Astrocyte of the spinal cord (primary cell): ENCODE data around the gene EEF1E1.
A peak's percentile ranks its signal among the peaks of the same experiment; 100 is the strongest.

ENCODE experiments used
- DNase-seq: peaks from one replicate; pipeline ENCODE4 v3.0.0; 2011; ENCODE audit warnings: low read depth, low spot score
- H3K4me3 ChIP-seq: 2 replicates; pipeline ENCODE4 v1.5.1; 2011; ENCODE audit warnings: low read depth, mild to moderate bottlenecking, low read length, moderate library complexity
- in situ Hi-C: cut with HindIII; loops from 2 replicates; pipeline ENCODE4 v1.10.0; 2017; ENCODE audit warnings: low sequenced_read_pairs
- TF ChIP-seq, protein P1 (sequence below): IDR thresholded peaks from 2 replicates; pipeline ENCODE4 v1.5.1; 2012; ENCODE audit warnings: low read depth, mild to moderate bottlenecking, low read length, inconsistent platforms

The EEF1E1 gene

DNA sequence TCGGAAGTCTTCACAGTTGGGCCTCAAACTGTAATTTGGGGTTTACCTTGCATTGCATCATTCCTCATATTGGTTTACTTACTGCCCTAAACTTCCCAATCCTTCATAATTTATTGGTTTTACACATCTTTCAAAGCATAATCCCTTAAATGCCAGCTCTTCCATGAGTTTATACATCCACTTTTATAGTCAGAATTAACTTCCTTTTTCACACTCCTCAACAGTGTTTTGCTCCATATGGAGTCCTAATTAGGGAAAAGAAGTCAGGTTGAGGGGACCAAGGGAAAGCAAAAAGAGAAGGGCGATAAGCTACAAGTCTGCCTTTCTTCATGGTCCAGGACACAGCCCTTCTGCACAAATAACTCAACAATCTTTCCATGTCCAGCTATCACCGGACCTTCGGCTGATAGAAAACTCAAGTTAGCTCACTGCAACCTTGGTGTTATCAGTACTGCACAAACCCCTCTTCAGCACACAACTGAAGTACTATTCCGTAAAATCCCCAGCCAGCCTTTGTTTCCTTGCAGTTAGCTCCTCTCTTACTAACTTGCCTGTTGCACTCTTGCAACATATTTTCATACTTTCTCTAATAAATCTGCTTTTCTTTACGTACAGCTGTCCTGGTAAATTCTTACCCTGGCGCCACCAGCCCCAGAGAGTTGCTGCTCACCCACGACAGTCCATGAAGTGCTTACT is 2.0 kb downstream of the EEF1E1 start:
- DNase-seq: no peak
- H3K4me3 ChIP-seq: no peak overlapping the region
- in situ Hi-C loops: no loop called here
- TF ChIP-seq, protein P1, sequence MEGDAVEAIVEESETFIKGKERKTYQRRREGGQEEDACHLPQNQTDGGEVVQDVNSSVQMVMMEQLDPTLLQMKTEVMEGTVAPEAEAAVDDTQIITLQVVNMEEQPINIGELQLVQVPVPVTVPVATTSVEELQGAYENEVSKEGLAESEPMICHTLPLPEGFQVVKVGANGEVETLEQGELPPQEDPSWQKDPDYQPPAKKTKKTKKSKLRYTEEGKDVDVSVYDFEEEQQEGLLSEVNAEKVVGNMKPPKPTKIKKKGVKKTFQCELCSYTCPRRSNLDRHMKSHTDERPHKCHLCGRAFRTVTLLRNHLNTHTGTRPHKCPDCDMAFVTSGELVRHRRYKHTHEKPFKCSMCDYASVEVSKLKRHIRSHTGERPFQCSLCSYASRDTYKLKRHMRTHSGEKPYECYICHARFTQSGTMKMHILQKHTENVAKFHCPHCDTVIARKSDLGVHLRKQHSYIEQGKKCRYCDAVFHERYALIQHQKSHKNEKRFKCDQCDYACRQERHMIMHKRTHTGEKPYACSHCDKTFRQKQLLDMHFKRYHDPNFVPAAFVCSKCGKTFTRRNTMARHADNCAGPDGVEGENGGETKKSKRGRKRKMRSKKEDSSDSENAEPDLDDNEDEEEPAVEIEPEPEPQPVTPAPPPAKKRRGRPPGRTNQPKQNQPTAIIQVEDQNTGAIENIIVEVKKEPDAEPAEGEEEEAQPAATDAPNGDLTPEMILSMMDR: no peak

DNA sequence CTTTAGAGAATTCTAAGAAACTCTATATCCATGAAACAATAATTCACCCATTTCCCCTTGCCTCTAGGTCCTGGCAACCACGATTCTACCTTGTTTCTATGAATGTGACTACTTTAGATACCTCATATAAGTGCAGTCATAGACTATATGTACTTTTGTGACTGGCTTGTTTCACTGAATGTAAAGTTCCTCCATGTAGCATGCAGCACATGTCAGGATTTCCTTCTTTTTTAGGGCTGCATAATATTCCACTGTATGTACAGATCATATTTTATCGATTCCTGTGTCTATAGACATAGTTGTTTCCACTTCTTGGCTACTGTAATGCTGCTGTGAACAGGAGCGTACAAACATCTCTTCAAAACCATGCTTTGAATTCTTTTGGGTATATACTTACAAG is 11.7 kb downstream of the EEF1E1 start:
- in situ Hi-C loops: no loop called here
- no peak overlapping the region for H3K4me3 ChIP-seq
- DNase-seq: no peak
- TF ChIP-seq, protein P1: no peak

DNA sequence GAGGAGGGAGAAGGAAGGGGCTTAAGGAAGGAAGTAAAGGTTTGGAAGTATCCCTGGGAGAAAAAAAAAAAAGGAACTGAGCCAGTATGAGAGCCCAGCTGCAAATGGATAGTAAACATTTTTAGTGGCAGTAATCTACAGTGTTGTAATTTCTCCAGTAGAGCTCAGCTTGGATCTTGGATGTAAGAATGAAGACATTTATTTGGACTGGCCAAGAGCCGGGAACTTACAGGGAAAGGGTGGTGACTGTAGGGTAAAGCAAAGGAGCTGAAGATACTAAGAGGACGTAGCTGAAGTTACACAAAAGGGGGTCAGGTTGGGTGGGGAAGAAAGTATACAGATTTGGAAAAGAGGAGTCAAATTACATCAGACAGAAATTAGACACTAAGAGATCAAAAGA is 13.5 kb downstream of the EEF1E1 start:
- TF ChIP-seq, protein P1: no peak
- H3K4me3 ChIP-seq: no peak overlapping the region
- peak; percentile 21 for DNase-seq
- in situ Hi-C loops: no loop called here

DNA sequence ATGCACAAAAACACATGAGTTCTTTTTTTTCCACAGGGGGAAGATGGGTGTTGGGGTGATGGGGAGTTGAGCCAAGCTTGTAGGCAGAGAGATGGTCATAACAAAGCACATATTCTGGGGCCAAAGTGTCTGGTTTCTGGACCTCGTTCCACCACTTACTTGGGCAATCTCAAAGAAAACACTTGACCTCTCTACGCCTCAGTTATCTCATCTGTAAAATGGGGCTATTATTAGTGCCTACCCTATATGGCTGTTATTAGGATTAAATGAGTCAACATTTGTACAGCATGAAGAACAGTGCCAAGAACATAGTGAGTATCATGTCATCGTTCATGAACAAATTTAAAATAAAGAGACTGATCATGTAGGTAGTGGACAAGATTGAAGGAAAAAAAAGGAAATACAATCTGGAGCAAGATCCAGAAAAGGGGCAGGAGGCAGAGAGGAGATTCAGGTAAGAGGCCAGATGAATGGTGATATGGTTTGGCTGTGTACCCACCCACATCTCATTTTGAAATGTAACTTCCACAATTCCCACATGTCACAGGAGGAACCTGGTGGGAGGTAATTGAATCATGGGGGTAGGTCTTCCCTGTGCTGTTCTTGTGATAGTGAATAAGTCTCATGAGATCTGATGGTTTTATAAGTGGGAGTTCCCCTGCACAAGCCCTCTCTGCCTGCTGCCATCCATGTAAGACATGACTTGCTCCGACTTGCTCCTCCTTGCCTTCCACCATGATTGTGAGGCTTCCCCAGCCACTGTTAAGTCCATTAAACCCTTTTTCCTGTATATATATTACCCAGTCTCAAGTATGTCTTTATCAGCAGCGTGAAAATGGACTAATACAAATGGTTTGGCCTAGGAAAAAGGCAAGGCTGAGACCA is 14.2 kb downstream of the EEF1E1 start:
- TF ChIP-seq, protein P1: no peak
- no peak overlapping the region for H3K4me3 ChIP-seq
- no peak for DNase-seq
- in situ Hi-C loops: no loop called here

DNA sequence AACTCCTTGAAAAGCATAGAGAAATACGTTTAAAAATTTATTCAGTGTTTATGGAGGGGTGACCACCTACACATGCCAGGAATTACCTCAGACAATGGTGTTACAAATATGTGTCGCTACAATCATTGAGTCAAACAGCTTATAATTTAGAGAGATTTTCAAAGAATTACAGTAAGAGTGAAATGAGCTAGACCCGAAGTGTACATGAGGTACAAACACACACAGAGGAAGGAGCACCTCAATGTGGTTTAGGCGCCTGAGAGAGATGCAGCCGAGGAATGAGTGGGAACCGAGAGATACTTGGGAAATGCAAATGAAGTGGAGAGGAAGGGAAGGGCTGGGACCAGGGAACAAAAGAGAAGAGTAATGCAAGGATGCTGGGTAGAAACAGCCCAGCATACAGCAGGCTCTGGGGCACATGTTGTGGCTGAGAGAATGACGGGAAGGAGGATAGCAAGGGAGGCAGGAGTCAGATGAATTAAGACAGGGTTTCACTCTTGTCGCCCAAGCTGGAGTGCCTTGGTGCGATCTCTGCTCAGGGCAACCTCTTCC is 15.5 kb downstream of the EEF1E1 start:
- TF ChIP-seq, protein P1: no peak
- in situ Hi-C loops: no loop called here
- DNase-seq: no peak
- no peak overlapping the region for H3K4me3 ChIP-seq

DNA sequence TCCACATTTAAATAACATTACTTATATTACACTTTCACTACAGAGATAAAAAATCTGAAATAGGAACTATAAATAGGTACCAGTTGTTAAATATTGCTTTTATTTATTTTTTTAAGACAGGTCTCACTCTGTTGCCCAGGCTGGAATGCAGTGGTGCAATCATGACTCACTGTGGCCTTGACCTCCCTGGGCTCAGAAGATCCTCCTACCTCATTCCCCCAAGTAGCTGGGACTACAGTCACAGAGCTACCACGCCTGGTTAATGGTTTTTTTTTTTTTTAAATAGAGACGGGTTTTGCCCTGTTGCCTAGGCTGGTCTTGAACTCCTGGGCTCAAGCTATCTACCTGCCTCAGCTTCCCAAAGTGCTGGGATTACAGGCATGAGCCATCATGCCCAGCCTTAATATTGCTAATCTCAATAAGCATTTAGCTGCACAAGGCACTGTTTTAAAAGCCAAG is 17.3 kb downstream of the EEF1E1 start:
- in situ Hi-C loops: no loop called here
- TF ChIP-seq, protein P1: no peak
- H3K4me3 ChIP-seq: no peak overlapping the region
- peak; percentile 93 for DNase-seq
